HepG2 (cell line): Measurements from ENCODE around the gene LCA5. TPM values are rescaled to one million over a fixed set of nuclear protein-coding genes. Genes with fewer than 3 reads are reported as not detected.

ENCODE experiments used
- ARID3A ChIP-seq: IDR thresholded peaks from 2 replicates; pipeline ENCODE4 v1.6.1; 2012; ENCODE audit warnings: low read depth, low read length, improper control_type of control experiment
- GTF2F1 ChIP-seq: fragments of 150-350 bp; IDR thresholded peaks from 2 replicates; pipeline ENCODE4 v1.6.1; 2014; ENCODE audit warnings: low read length
- HNRNPUL1 ChIP-seq: fragments of 200-400 bp; formaldehyde crosslinking; IDR thresholded peaks from 2 replicates; pipeline ENCODE4 v1.6.1; 2017; ENCODE audit warnings: low read depth, mild to moderate bottlenecking, low read length, moderate library complexity
- KDM5A ChIP-seq: fragments of 200-600 bp; sonication (generic); IDR thresholded peaks from 2 replicates; pipeline ENCODE4 v1.7.0; 2018; ENCODE audit warnings: antibody characterized with exemption, mild to moderate bottlenecking, low read length, borderline replicate concordance
- KDM6A ChIP-seq: IDR thresholded peaks from 2 replicates; pipeline ENCODE4 v1.6.1; 2016; ENCODE audit warnings: low read depth
- MIXL1 ChIP-seq: IDR thresholded peaks from 2 replicates; pipeline ENCODE4 v1.6.1; 2016
- MZF1 ChIP-seq: sonication (generic); formaldehyde crosslinking; IDR thresholded peaks from 2 replicates; pipeline ENCODE4 v1.8.1; 2023; ENCODE audit warnings: mild to moderate bottlenecking, missing genetic modification reagents, borderline replicate concordance
- PHF21A ChIP-seq: sonication (generic); formaldehyde crosslinking; IDR thresholded peaks from 2 replicates; pipeline ENCODE4 v1.5.0; 2020; ENCODE audit warnings: mild to moderate bottlenecking, missing genetic modification reagents
- RAD21 ChIP-seq: fragments of 450-650 bp; formaldehyde crosslinking; IDR thresholded peaks from 2 replicates; pipeline ENCODE4 v1.5.0; 2020; ENCODE audit warnings: mild to moderate bottlenecking
- RARA ChIP-seq: IDR thresholded peaks from 2 replicates; pipeline ENCODE4 v1.6.1; 2016; ENCODE audit warnings: missing genetic modification reagents, missing compliant biosample characterization
- SALL2 ChIP-seq: sonication (generic); formaldehyde crosslinking; IDR thresholded peaks from 2 replicates; pipeline ENCODE4 v1.8.1; 2023; ENCODE audit warnings: mild to moderate bottlenecking, missing genetic modification reagents, inconsistent platforms
- SAP130 ChIP-seq: IDR thresholded peaks from 2 replicates; pipeline ENCODE4 v1.6.1; 2016; ENCODE audit warnings: low read depth
- ZBTB2 ChIP-seq: sonication (generic); formaldehyde crosslinking; IDR thresholded peaks from 2 replicates; pipeline ENCODE4 v1.8.0; 2022; ENCODE audit warnings: low read depth, missing genetic modification reagents
- ZFP1 ChIP-seq: IDR thresholded peaks from 2 replicates; pipeline ENCODE4 v1.6.1; 2016
- ZFX ChIP-seq: sonication (generic); formaldehyde crosslinking; IDR thresholded peaks from 2 replicates; pipeline ENCODE4 v1.4.0; 2020; ENCODE audit warnings: mild to moderate bottlenecking, low read depth, missing genetic modification reagents, moderate library complexity
- ZHX1 ChIP-seq: sonication (generic); formaldehyde crosslinking; IDR thresholded peaks from 2 replicates; pipeline ENCODE4 v1.8.1; 2022; ENCODE audit warnings: low read depth, mild to moderate bottlenecking, missing genetic modification reagents
- ZNF362 ChIP-seq: sonication (generic); formaldehyde crosslinking; IDR thresholded peaks from 2 replicates; pipeline ENCODE4 v1.4.0; 2020; ENCODE audit warnings: missing genetic modification reagents, mild to moderate bottlenecking, borderline replicate concordance
- ZNF432 ChIP-seq: sonication (generic); formaldehyde crosslinking; IDR thresholded peaks from 2 replicates; pipeline ENCODE4 v1.5.0; 2020; ENCODE audit warnings: missing genetic modification reagents, mild to moderate bottlenecking, borderline replicate concordance
- ZNF704 ChIP-seq: sonication (generic); formaldehyde crosslinking; IDR thresholded peaks from 2 replicates; pipeline ENCODE4 v1.8.1; 2023; ENCODE audit warnings: mild to moderate bottlenecking, inconsistent platforms, moderate library complexity, missing genetic modification reagents, borderline replicate concordance
- ZNF768 ChIP-seq: sonication (generic); formaldehyde crosslinking; IDR thresholded peaks from 2 replicates; pipeline ENCODE4 v1.4.0; 2020; ENCODE audit warnings: missing genetic modification reagents
- ZNF788 ChIP-seq: sonication (generic); formaldehyde crosslinking; IDR thresholded peaks from 2 replicates; pipeline ENCODE4 v1.5.0; 2020; ENCODE audit warnings: mild to moderate bottlenecking, missing genetic modification reagents, borderline replicate concordance
- ZNF83 ChIP-seq: sonication (generic); formaldehyde crosslinking; IDR thresholded peaks from 2 replicates; pipeline ENCODE4 v1.4.0; 2020; ENCODE audit warnings: missing genetic modification reagents, mild to moderate bottlenecking, borderline replicate concordance
- polyA plus RNA-seq, 8 experiments: library from polyadenylated mRNA; depleted of rRNA in 3 of 8; stranded (reverse) in 7 of 8; unstranded in 1 of 8; fragments of >200 nt; fragmentation: Illumina TruSeq in 4 of 8; extraction: Trizol in 4 of 8; gene quantifications; 2 replicates each; pipeline versions ENCODE4 v1.2.1 to v1.2.3, GENCODE V29; 2011 to 2016; ENCODE audit warnings: low read depth in 4 of 8, missing spikeins in 1 of 8, mixed read lengths in 1 of 8; ENCODE audit not compliant: insufficient read depth in 1 of 8
- total RNA-seq, 5 experiments: library from RNA; depleted of rRNA; stranded (reverse); fragments of >200 nt; fragmentation: Illumina TruSeq; extraction: Trizol; gene quantifications; 2 replicates each; pipeline ENCODE4 v1.2.3, GENCODE V29; 2016; ENCODE audit warnings: low read depth in 1 of 5

LCA5 gene
- total and polyA plus RNA-seq, 2 of the 13 experiments (the other 11 are each of a cell fraction or from before 2014, with no cell fraction given), result 0.84 to 4.6 TPM

GRCh38 chr6:79525272-79526100, 11.7 kb downstream of the LCA5 start (continued):
- TF ChIP-seq ZNF432 (no peak), ZNF704 (CRISPR knock-in tag) (no peak), ARID3A (peak; percentile 62), MZF1 (CRISPR knock-in tag) (no peak), ZNF768 (CRISPR knock-in tag) (no peak), PHF21A (CRISPR knock-in tag) (peak; percentile 85), ZNF83 (CRISPR knock-in tag) (no peak), ZNF788 (peak; percentile 42; the same call in 1 of the 2 replicates), SALL2 (CRISPR knock-in tag) (no peak), MIXL1 (peak; percentile 43; the same call in 1 of the 2 replicates), HNRNPUL1 (no peak), RARA (CRISPR knock-in tag) (peak; percentile 67; the same call in 1 of the 2 replicates), ZFP1 (0 out of 2 replicates have a peak, but pooled peaks have one; percentile 68), ZBTB2 (CRISPR knock-in tag) (no peak), SAP130 (CRISPR knock-in tag) (peak; percentile 67), KDM6A (CRISPR knock-in tag) (no peak; the same call in 1 of the 2 replicates), RAD21 (CRISPR knock-in tag) (0 out of 2 replicates have a peak, but pooled peaks have one; percentile 20), GTF2F1 (no peak), ZHX1 (peak; percentile 58; the same call in 1 of the 2 replicates), KDM5A (no peak; the same call in 1 of the 2 replicates), ZFX (CRISPR knock-in tag) (peak; percentile 92), ZNF362 (CRISPR knock-in tag) (peak; percentile 72)
